WTC11 (cell line): ENCODE data around the gene ZBTB20. TPM values are rescaled to one million over a fixed set of nuclear protein-coding genes. Genes with fewer than 3 reads are reported as not detected.

Experiments
- ATAC-seq: fragments of 200-7000 bp; cut with Tn5 transposase; 2 replicates; pipeline ENCODE4 v1.10.0; 2021; ENCODE audit warnings: mild to moderate bottlenecking, moderate library complexity
- CTCF ChIA-PET: fragments of 300-600 bp; sonication (Branson Sonifier 250); formaldehyde crosslinking; loops from one replicate; lab custom pipeline; 2021; ENCODE audit warnings: antibody characterized with exemption; lab: Charles Lee
- POLR2A ChIA-PET: fragments of 350-600 bp; sonication (Branson Sonifier 250); formaldehyde crosslinking; loops from one replicate; lab custom pipeline; 2021; ENCODE audit warnings: antibody characterized with exemption; lab: Charles Lee
- DNase-seq: peaks from one replicate; pipeline ENCODE4 v3.0.0; 2021; ENCODE audit warnings: low spot score
- H3K27ac Mint-ChIP-seq: 2 replicates; pipeline ENCODE4 v1.8.0; 2021; ENCODE audit warnings: mixed read lengths
- H3K27me3 Mint-ChIP-seq: 2 replicates; pipeline ENCODE4 v1.8.0; 2021; ENCODE audit warnings: low read depth, mild to moderate bottlenecking, moderate library complexity, mixed read lengths
- H3K36me3 Mint-ChIP-seq: 2 replicates; pipeline ENCODE4 v1.8.0; 2021; ENCODE audit warnings: mixed read lengths
- H3K4me1 Mint-ChIP-seq: 2 replicates; pipeline ENCODE4 v1.8.0; 2022; ENCODE audit warnings: mixed read lengths
- H3K4me3 Mint-ChIP-seq: 2 replicates; pipeline ENCODE4 v1.8.0; 2021; ENCODE audit warnings: mild to moderate bottlenecking, moderate library complexity, mixed read lengths
- H3K9me3 Mint-ChIP-seq: 2 replicates; pipeline ENCODE4 v1.8.0; 2021; ENCODE audit warnings: mixed read lengths
- ATF6 ChIP-seq: sonication (generic); formaldehyde crosslinking; IDR thresholded peaks from 2 replicates; pipeline ENCODE4 v1.8.1; 2023; ENCODE audit warnings: mild to moderate bottlenecking, missing genetic modification reagents
- ERG ChIP-seq: fragments of 250-450 bp; sonication (Bioruptor Pico); IDR thresholded peaks from 2 replicates; pipeline ENCODE4 v1.8.0; 2021; ENCODE audit warnings: mild to moderate bottlenecking
- ETV6 ChIP-seq: sonication (generic); formaldehyde crosslinking; IDR thresholded peaks from 2 replicates; pipeline ENCODE4 v1.8.1; 2022; ENCODE audit warnings: mild to moderate bottlenecking, missing genetic modification reagents
- FOXJ3 ChIP-seq: sonication (generic); formaldehyde crosslinking; IDR thresholded peaks from 2 replicates; pipeline ENCODE4 v1.9.0; 2021; ENCODE audit warnings: missing genetic modification reagents, mild to moderate bottlenecking, borderline replicate concordance
- HMGA2 ChIP-seq: fragments of 250-450 bp; sonication (Bioruptor Pico); IDR thresholded peaks from 2 replicates; pipeline ENCODE4 v1.4.0; 2021; ENCODE audit warnings: mild to moderate bottlenecking, moderate library complexity
- HMGXB4 ChIP-seq: sonication (generic); formaldehyde crosslinking; IDR thresholded peaks from 2 replicates; pipeline ENCODE4 v1.8.1; 2023; ENCODE audit warnings: mild to moderate bottlenecking, moderate library complexity, missing genetic modification reagents
- IRF1 ChIP-seq: sonication (generic); formaldehyde crosslinking; IDR thresholded peaks from 2 replicates; pipeline ENCODE4 v1.8.0; 2023; ENCODE audit warnings: missing genetic modification reagents
- MLX ChIP-seq: sonication (generic); formaldehyde crosslinking; IDR thresholded peaks from 2 replicates; pipeline ENCODE4 v1.8.1; 2023; ENCODE audit warnings: mild to moderate bottlenecking, missing genetic modification reagents, moderate library complexity
- NR3C1 ChIP-seq: sonication (generic); formaldehyde crosslinking; conservative IDR thresholded peaks from 2 replicates; pipeline ENCODE4 v1.8.1; 2023; ENCODE audit warnings: low read depth, mild to moderate bottlenecking, missing genetic modification reagents
- PRDM15 ChIP-seq: sonication (generic); formaldehyde crosslinking; IDR thresholded peaks from 2 replicates; pipeline ENCODE4 v1.8.0; 2022; ENCODE audit warnings: missing genetic modification reagents
- PREB ChIP-seq: sonication (generic); formaldehyde crosslinking; IDR thresholded peaks from 2 replicates; pipeline ENCODE4 v1.8.1; 2022; ENCODE audit warnings: mild to moderate bottlenecking, missing genetic modification reagents, moderate library complexity, borderline replicate concordance
- TEAD1 ChIP-seq: sonication (generic); formaldehyde crosslinking; IDR thresholded peaks from 2 replicates; pipeline ENCODE4 v1.8.0; 2022; ENCODE audit warnings: mild to moderate bottlenecking, missing genetic modification reagents
- TP53 ChIP-seq: sonication (generic); formaldehyde crosslinking; IDR thresholded peaks from 2 replicates; pipeline ENCODE4 v1.8.1; 2023; ENCODE audit warnings: mild to moderate bottlenecking, missing genetic modification reagents
- USF2 ChIP-seq: sonication (generic); formaldehyde crosslinking; IDR thresholded peaks from 2 replicates; pipeline ENCODE4 v1.8.1; 2023; ENCODE audit warnings: mild to moderate bottlenecking, missing genetic modification reagents, moderate library complexity
- ZBTB43 ChIP-seq: sonication (generic); formaldehyde crosslinking; IDR thresholded peaks from 2 replicates; pipeline ENCODE4 v1.8.1; 2023; ENCODE audit warnings: mild to moderate bottlenecking, missing genetic modification reagents
- ZNF121 ChIP-seq: sonication (generic); formaldehyde crosslinking; IDR thresholded peaks from 2 replicates; pipeline ENCODE4 v1.8.0; 2023; ENCODE audit warnings: missing genetic modification reagents
- ZNF423 ChIP-seq: fragments of 250-450 bp; sonication (Bioruptor Pico); IDR thresholded peaks from 2 replicates; pipeline ENCODE4 v2.1.2; 2022; ENCODE audit warnings: mild to moderate bottlenecking, moderate library complexity
- ZNF512 ChIP-seq: sonication (generic); formaldehyde crosslinking; IDR thresholded peaks from 2 replicates; pipeline ENCODE4 v1.8.1; 2022; ENCODE audit warnings: missing genetic modification reagents, borderline replicate concordance
- ZNF671 ChIP-seq: fragments of 250-450 bp; sonication (Bioruptor Pico); IDR thresholded peaks from 2 replicates; pipeline ENCODE4 v1.8.0; 2021; ENCODE audit warnings: mild to moderate bottlenecking
- total RNA-seq: library from RNA; stranded (reverse); gene quantifications from 3 replicates; pipeline ENCODE4 v1.2.3, GENCODE V29; 2021

The ZBTB20 gene
- total RNA-seq, 1 experiment from 2014 or later = 1.5 TPM

- no peaks in the 10 kb centered on the region for H3K9me3 Mint-ChIP-seq
- no peaks in the 10 kb centered on the region for H3K27me3 Mint-ChIP-seq
- POLR2A ChIA-PET = no interaction called here
- no peaks in the 10 kb centered on the region for H3K4me1 Mint-ChIP-seq
- CTCF ChIA-PET = no interaction called here
- DNase-seq (no peak), ATAC-seq (no peak)
- H3K36me3 Mint-ChIP-seq = no peaks in the 10 kb centered on the region
- TF ChIP-seq TEAD1 (no peak), USF2 (no peak), IRF1 (CRISPR knock-in tag) (no peak), ZNF121 (no peak), ERG (CRISPR knock-in tag) (no peak), TP53 (CRISPR knock-in tag) (no peak), MLX (CRISPR knock-in tag) (no peak), ETV6 (CRISPR knock-in tag) (no peak), PREB (no peak), ZNF671 (CRISPR knock-in tag) (no peak), ATF6 (CRISPR knock-in tag) (no peak)
- no peak overlapping the region for H3K4me3 Mint-ChIP-seq
- no peak overlapping the region for H3K27ac Mint-ChIP-seq
These were observed 78.3 kb downstream of the ZBTB20 start for GRCh38 chr3:115068799-115069198.

- POLR2A ChIA-PET = no interaction called here
These were observed 84.6 kb downstream of the ZBTB20 start for GRCh38 chr3:115062412-115062956.

GRCh38 chr3:115062009-115062408, 85.1 kb downstream of the ZBTB20 start:
- no peak overlapping the region for H3K27ac Mint-ChIP-seq
- TF ChIP-seq HMGXB4 = no peak
- no peak for TF ChIP-seq PRDM15 (CRISPR knock-in tag)
- TF ChIP-seq ZBTB43 (CRISPR knock-in tag) = no peak
- TF ChIP-seq ZNF512 (CRISPR knock-in tag) = no peak
- TF ChIP-seq NR3C1 (CRISPR knock-in tag) = no peak

More at GRCh38 chr3:115062412-115062956, 84.6 kb downstream of the ZBTB20 start:
- Mint-ChIP-seq H3K4me3 (no peak overlapping the region), H3K9me3 (peaks cover 4% of the 10 kb centered on the region), H3K27ac (no peak overlapping the region), H3K27me3 (no peaks in the 10 kb centered on the region), H3K4me1 (no peaks in the 10 kb centered on the region), H3K36me3 (no peaks in the 10 kb centered on the region)
- CTCF ChIA-PET = no interaction called here
- ATAC-seq (no peak), DNase-seq (no peak)
- no peak for TF ChIP-seq ZNF423 (CRISPR knock-in tag)
- no peak for TF ChIP-seq FOXJ3 (CRISPR knock-in tag)
- TF ChIP-seq HMGA2 = no peak

More at GRCh38 chr3:115062009-115062408, 85.1 kb downstream of the ZBTB20 start:
- CTCF ChIA-PET = no interaction called here
- DNase-seq = no peak
- no peak for ATAC-seq
- no peaks in the 10 kb centered on the region for H3K36me3 Mint-ChIP-seq
- no peaks in the 10 kb centered on the region for H3K4me1 Mint-ChIP-seq
- H3K9me3 Mint-ChIP-seq = peaks cover 4% of the 10 kb centered on the region
- H3K4me3 Mint-ChIP-seq = no peak overlapping the region
- H3K27me3 Mint-ChIP-seq = no peaks in the 10 kb centered on the region
- POLR2A ChIA-PET = no interaction called here
